ENCODE measurements around the gene WDR59.

DNA sequence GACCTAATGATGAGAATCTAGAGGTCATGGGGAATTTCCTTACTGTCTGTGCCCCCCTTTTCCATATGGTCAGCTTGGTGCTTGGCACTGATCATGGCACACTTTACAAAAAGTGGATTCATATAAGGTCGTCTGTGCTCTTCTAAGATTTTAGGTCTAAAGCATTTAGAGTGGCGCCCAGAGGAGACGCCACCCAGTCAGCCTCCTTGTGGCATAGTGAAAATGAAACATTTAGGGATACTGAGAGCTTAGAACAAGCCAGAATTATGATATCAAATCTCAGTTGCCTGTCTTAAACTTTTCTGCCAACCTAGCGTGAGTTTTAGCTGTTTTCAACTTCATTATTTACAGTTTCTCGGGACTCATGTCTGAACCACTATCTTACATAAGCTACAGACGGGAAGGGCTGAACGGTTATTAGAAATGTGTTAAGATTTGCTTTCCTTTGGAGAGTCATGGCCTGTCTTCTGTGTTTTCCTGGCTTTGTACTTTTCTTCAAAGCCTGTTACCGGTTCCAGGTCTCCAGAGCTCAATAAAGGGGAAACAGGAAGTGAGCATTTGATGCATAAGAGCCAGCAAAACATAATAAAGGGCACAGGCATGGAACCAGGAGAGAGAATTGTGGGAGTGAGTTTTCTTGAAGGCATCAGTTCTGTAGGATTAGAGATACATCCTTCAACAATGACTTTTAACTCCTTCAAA lies 27.6 kb upstream of the WDR59 start:
- TF ChIP-seq, protein P1, sequence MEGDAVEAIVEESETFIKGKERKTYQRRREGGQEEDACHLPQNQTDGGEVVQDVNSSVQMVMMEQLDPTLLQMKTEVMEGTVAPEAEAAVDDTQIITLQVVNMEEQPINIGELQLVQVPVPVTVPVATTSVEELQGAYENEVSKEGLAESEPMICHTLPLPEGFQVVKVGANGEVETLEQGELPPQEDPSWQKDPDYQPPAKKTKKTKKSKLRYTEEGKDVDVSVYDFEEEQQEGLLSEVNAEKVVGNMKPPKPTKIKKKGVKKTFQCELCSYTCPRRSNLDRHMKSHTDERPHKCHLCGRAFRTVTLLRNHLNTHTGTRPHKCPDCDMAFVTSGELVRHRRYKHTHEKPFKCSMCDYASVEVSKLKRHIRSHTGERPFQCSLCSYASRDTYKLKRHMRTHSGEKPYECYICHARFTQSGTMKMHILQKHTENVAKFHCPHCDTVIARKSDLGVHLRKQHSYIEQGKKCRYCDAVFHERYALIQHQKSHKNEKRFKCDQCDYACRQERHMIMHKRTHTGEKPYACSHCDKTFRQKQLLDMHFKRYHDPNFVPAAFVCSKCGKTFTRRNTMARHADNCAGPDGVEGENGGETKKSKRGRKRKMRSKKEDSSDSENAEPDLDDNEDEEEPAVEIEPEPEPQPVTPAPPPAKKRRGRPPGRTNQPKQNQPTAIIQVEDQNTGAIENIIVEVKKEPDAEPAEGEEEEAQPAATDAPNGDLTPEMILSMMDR (IDR thresholded peaks at IDR 0.05; ENCODE audit: extremely low read depth in 1 of 2, insufficient read depth in 1 of 2, low read depth in 1 of 2, low read length in 2 of 2), result no peak
- TF ChIP-seq POLR2A (IDR thresholded peaks at IDR 0.05; ENCODE audit: low read depth, low read length) (no peak), POLR2AphosphoS5 (IDR thresholded peaks at IDR 0.05; ENCODE audit: insufficient read depth, low read depth, low read length) (peak; percentile 49), EZH2 (IDR thresholded peaks at IDR 0.05; ENCODE audit: borderline replicate concordance, low read depth, low read length, severe bottlenecking) (no peak), FOS (IDR thresholded peaks at IDR 0.05; ENCODE audit: borderline replicate concordance, insufficient read depth, low read length) (peak; percentile 50), MYC (IDR thresholded peaks at IDR 0.05; ENCODE audit: low read depth, low read length) (no peak), GATA2 (IDR thresholded peaks at IDR 0.05; ENCODE audit: insufficient read depth, insufficient read length, low read depth, low read length) (no peak), JUN (IDR thresholded peaks at IDR 0.05; ENCODE audit: borderline replicate concordance, insufficient read depth, insufficient read length, low read depth) (peak; percentile 21)
- TF ChIP-seq, protein P2, sequence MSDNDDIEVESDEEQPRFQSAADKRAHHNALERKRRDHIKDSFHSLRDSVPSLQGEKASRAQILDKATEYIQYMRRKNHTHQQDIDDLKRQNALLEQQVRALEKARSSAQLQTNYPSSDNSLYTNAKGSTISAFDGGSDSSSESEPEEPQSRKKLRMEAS (IDR thresholded peaks at IDR 0.05; ENCODE audit: insufficient read depth, insufficient read length), result no peak
